CD4-positive, CD25-positive, alpha-beta regulatory T cell (primary cell): ENCODE data around the gene MAP2K7. TPM values are rescaled to one million over a fixed set of nuclear protein-coding genes. Genes with fewer than 3 reads are reported as not detected.

Source experiments
- ATAC-seq, 2 donors: fragments of 150-1000 bp; cut with Tn5 transposase; one replicate each; pipeline ENCODE4 v1.10.0; 2021; ENCODE audit warnings: low read depth in 2 of 2, moderate number of reproducible peaks in 2 of 2, moderate library complexity in 1 of 2
- DNase-seq, 3 donors: peaks; one replicate each; pipeline versions ENCODE4 v3.0.0 to v3.0.0-alpha.2; 2012 to 2022; ENCODE audit warnings: mixed read lengths in 1 of 3
- H3K27ac ChIP-seq: one replicate; pipeline ENCODE4 v1.7.0; 2013; ENCODE audit warnings: mild to moderate bottlenecking, low read length; ENCODE audit not compliant: insufficient read depth, poor library complexity, severe bottlenecking
- H3K27me3 ChIP-seq: one replicate; pipeline ENCODE4 v1.7.0; 2013; ENCODE audit warnings: low read length; ENCODE audit not compliant: control insufficient read depth, insufficient read depth
- H3K36me3 ChIP-seq: one replicate; pipeline ENCODE4 v1.7.0; 2013; ENCODE audit warnings: mild to moderate bottlenecking, low read length, moderate library complexity; ENCODE audit not compliant: control insufficient read depth, insufficient read depth
- H3K4me1 ChIP-seq: 2 replicates; pipeline ENCODE4 v1.7.0; 2013; ENCODE audit warnings: mild to moderate bottlenecking, low read length; ENCODE audit not compliant: insufficient read depth, control insufficient read depth, poor library complexity, severe bottlenecking
- H3K4me3 ChIP-seq: one replicate; pipeline ENCODE4 v1.7.0; 2013; ENCODE audit warnings: low read depth, mild to moderate bottlenecking, low read length, moderate library complexity
- H3K9me3 ChIP-seq, 2 experiments: 1 replicate in 1 of 2; 2 replicates in 1 of 2; pipeline ENCODE4 v1.7.0; 2013; ENCODE audit warnings: low read length in 2 of 2, mild to moderate bottlenecking in 1 of 2, moderate library complexity in 1 of 2; ENCODE audit not compliant: control insufficient read depth in 2 of 2
- H3K27ac Mint-ChIP-seq, 3 donors: one replicate each; pipeline ENCODE4 v1.8.0; 2020 to 2022; ENCODE audit warnings: mild to moderate bottlenecking in 3 of 3, mixed read lengths in 3 of 3, moderate library complexity in 2 of 3
- H3K27me3 Mint-ChIP-seq: one replicate; pipeline ENCODE4 v1.8.0; 2022; ENCODE audit warnings: mild to moderate bottlenecking, mixed read lengths
- H3K36me3 Mint-ChIP-seq: one replicate; pipeline ENCODE4 v1.8.0; 2020; ENCODE audit warnings: mixed read lengths
- H3K4me1 Mint-ChIP-seq, 4 donors: one replicate each; pipeline ENCODE4 v1.8.0; 2020 to 2022; ENCODE audit warnings: mixed read lengths in 4 of 4, mild to moderate bottlenecking in 1 of 4
- H3K4me3 Mint-ChIP-seq, 4 donors: one replicate each; pipeline ENCODE4 v1.8.0; 2020 to 2022; ENCODE audit warnings: mild to moderate bottlenecking in 4 of 4, mixed read lengths in 4 of 4, moderate library complexity in 3 of 4
- H3K9me3 Mint-ChIP-seq, 7 donors: one replicate each; pipeline ENCODE4 v1.8.0; 2020 to 2022; ENCODE audit warnings: mixed read lengths in 7 of 7, mild to moderate bottlenecking in 3 of 7, moderate library complexity in 2 of 7
- polyA plus RNA-seq, 4 donors: library from polyadenylated mRNA; unstranded; fragments of 300-500 nt; fragmentation: Illumina TruSeq; gene quantifications; one replicate each; pipeline ENCODE4 v1.2.3, GENCODE V29; 2021
- total RNA-seq: library from RNA; stranded (reverse); gene quantifications from one replicate; pipeline ENCODE4 v1.2.3, GENCODE V29; 2022

Gene MAP2K7
- total and polyA plus RNA-seq, 5 donors from 2014 or later = 1.7 to 93.4 (median 2.7) TPM

DNA sequence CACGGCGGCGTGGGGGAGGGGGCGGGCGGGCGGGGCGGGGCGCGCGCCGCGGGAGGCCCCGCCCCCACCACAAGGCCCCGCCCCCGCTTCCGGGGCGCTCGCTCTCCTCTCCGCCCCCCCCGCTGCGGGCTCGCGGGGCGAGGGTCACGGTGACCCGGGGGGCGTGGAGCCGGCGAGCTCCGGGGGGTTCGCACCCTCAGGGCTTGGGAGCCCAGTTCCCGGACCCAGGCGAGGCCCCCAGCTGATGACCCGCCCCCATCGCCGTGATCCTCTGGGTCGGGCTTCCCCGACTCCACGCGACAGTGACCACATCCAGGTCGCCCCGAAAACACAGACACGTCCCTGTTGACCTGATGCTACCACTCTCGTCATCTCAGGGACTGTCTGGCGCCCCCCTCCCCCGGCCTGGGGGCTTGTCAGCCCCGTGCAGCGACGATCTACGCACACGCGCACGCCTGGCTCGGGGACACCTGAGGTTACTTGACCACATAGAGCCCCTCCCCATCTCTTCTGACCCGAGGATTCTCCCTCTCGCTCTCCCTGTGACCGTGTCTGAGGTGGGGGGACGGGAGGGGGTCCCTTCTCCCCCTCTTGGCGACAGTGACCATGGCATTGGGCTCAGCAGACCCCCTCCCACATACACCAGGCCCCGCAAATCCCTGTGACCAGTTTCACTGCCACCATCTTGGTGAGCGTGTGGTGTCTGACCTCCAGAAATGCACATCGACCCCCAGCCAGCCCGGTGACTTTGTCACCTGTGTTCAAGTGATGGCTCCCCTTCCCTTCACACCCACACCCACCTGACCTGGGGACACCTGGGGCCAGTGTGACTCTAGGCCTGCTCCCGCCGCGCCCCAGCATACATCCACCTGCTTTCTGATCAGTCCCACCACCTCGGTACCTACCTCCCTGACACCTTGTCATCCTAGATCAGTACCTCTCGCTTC is 670 bp downstream of the MAP2K7 start:
- H3K27me3 Mint-ChIP-seq = peaks cover 9% of the 10 kb centered on the region
- peak overlapping the region; percentile 89 to 99 (median 94) for H3K4me3 Mint-ChIP-seq
- no peaks in the 10 kb centered on the region for H3K9me3 ChIP-seq
- H3K27me3 ChIP-seq = no peaks in the 10 kb centered on the region
- H3K36me3 Mint-ChIP-seq = peaks cover 6% of the 10 kb centered on the region
- H3K9me3 Mint-ChIP-seq = peaks cover 0 to 9% (median 0%) of the 10 kb centered on the region in 7 donors
- H3K36me3 ChIP-seq = no peaks in the 10 kb centered on the region
- peak overlapping the region; percentile 88 to 96 (median 96) for H3K27ac Mint-ChIP-seq
- H3K4me1 ChIP-seq = peaks cover 38% of the 10 kb centered on the region
- ATAC-seq = peak; percentile 57 to 60
- H3K4me1 Mint-ChIP-seq = peaks cover 5 to 45% (median 18%) of the 10 kb centered on the region in 4 donors
- peak overlapping the region; percentile 61 for H3K4me3 ChIP-seq
- peak overlapping the region; percentile 85 for H3K27ac ChIP-seq
- DNase-seq = peak; percentile 68 to 79 (median 75)

DNA sequence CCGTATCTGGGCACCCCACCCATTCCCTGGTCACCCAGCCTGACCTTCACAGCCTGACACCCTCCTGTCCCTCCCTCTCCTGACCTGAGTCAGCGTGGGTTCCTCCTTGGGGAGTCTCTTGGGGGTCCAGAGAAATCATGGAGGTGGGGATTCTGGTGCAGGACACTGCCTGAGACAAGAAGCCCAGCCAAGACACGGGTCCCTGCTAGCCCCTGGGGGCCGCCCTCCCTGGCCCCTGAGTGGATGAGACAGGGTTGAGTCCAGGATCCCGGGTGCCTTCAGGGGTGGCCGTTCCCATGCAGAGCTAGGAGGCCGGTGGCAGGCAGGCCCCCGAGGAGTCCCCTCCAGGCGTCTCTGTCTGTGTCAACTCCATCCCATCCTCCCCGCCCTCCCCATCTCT is 1.6 kb downstream of the MAP2K7 start:
- peak overlapping the region; percentile 85 for H3K27ac ChIP-seq
- Mint-ChIP-seq H3K27ac (peak overlapping the region; percentile 88 to 96 (median 96)), H3K4me3 (peak overlapping the region; percentile 89 to 99 (median 94)), H3K27me3 (peaks cover 9% of the 10 kb centered on the region), H3K9me3 (peaks cover 0 to 9% (median 0%) of the 10 kb centered on the region in 7 donors), H3K36me3 (peaks cover 6% of the 10 kb centered on the region), H3K4me1 (peaks cover 5 to 45% (median 18%) of the 10 kb centered on the region in 4 donors)
- H3K4me1 ChIP-seq = peaks cover 38% of the 10 kb centered on the region
- no peaks in the 10 kb centered on the region for H3K9me3 ChIP-seq
- H3K4me3 ChIP-seq = peak overlapping the region; percentile 61
- no peaks in the 10 kb centered on the region for H3K27me3 ChIP-seq
- peaks cover 2% of the 10 kb centered on the region for H3K36me3 ChIP-seq
- no peak for ATAC-seq
- DNase-seq = no peak

DNA sequence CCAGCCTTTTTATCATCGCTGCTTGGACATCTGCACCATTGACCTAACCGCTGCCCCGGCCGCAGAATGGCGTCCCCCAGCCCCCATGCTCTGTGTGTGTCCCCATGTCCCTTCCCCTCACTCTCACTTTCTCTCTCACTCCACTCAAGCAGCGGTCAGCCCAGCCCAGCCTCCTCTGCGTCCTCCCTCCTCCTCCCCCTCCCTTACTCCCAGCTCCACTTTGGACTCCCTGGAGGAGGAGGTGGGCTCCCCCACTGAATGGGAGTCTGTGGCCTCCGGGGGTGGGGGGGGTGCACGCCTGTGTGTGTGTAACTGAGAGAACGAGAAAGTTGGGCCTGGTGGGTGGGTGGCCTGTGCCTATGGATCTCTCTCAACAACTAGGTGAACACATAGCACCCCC is 2.2 kb downstream of the MAP2K7 start:
- H3K4me1 ChIP-seq = peaks cover 38% of the 10 kb centered on the region
- peak overlapping the region; percentile 75 to 96 (median 89) for H3K27ac Mint-ChIP-seq

DNA sequence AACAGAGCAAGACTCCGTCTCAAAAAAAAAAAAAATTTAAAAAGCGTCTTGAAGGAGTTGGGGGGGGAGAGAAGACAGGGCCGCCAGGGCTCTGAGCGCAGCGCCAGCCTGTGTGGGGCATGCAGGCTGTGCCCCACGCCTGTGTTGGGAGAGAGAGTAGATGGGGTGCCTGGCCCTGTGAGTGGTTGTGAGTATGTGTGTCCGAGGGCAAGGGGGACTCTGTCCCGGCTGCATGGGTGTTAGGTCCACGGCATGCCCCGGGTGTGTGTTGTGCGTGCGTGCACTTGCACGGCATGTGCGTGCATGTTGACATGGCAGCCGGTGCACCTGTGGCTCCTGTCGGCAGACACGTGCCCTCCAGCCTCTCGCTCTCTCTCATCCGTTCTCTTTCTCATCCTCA is 3.4 kb downstream of the MAP2K7 start:
- ATAC-seq (no peak), DNase-seq (no peak)
- Histone ChIP-seq H3K27me3 (no peaks in the 10 kb centered on the region), H3K9me3 (no peaks in the 10 kb centered on the region), H3K4me3 (no peak overlapping the region), H3K27ac (no peak overlapping the region), H3K4me1 (peaks cover 38% of the 10 kb centered on the region), H3K36me3 (peaks cover 18% of the 10 kb centered on the region)
- Mint-ChIP-seq H3K4me3 (peak overlapping the region in 1 of 4 donors; percentile 88), H3K9me3 (peaks cover 0 to 9% (median 0%) of the 10 kb centered on the region in 7 donors), H3K27me3 (peaks cover 9% of the 10 kb centered on the region), H3K27ac (no peak overlapping the region), H3K4me1 (peaks cover 5 to 45% (median 18%) of the 10 kb centered on the region in 4 donors), H3K36me3 (peaks cover 15% of the 10 kb centered on the region)

More for the DNA sequence above, 2.2 kb downstream of the MAP2K7 start:
- peaks cover 8% of the 10 kb centered on the region for H3K36me3 ChIP-seq
- DNase-seq (no peak), ATAC-seq (no peak)
- Mint-ChIP-seq H3K4me1 (peaks cover 5 to 45% (median 18%) of the 10 kb centered on the region in 4 donors), H3K9me3 (peaks cover 0 to 9% (median 0%) of the 10 kb centered on the region in 7 donors), H3K27me3 (peaks cover 9% of the 10 kb centered on the region), H3K4me3 (peak overlapping the region; percentile 81 to 99 (median 88)), H3K36me3 (peaks cover 9% of the 10 kb centered on the region)
- no peak overlapping the region for H3K27ac ChIP-seq
- H3K9me3 ChIP-seq = no peaks in the 10 kb centered on the region
- H3K4me3 ChIP-seq = no peak overlapping the region
- no peaks in the 10 kb centered on the region for H3K27me3 ChIP-seq

DNA sequence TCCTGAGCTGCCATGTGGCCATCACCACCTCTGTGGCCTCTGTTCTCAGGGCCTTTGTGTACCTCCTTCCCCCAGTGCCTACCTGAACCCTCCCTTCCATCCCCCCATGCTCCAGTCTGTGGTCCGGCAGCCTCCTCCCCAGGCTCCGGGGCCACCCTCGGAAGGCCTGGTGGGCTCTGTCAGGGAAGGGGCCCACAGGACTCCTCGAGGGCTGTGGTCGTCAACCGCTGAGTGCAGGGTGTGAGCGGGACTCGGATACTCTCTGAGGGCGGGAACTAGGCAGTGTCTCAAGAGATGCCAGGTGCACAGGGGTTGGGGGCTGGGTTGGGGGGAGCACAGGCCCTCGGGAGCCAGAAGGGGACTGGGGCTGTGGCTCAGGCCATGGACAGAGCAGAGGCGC is 3.9 kb downstream of the MAP2K7 start:
- peaks cover 38% of the 10 kb centered on the region for H3K4me1 ChIP-seq
- H3K36me3 Mint-ChIP-seq = peaks cover 16% of the 10 kb centered on the region

DNA sequence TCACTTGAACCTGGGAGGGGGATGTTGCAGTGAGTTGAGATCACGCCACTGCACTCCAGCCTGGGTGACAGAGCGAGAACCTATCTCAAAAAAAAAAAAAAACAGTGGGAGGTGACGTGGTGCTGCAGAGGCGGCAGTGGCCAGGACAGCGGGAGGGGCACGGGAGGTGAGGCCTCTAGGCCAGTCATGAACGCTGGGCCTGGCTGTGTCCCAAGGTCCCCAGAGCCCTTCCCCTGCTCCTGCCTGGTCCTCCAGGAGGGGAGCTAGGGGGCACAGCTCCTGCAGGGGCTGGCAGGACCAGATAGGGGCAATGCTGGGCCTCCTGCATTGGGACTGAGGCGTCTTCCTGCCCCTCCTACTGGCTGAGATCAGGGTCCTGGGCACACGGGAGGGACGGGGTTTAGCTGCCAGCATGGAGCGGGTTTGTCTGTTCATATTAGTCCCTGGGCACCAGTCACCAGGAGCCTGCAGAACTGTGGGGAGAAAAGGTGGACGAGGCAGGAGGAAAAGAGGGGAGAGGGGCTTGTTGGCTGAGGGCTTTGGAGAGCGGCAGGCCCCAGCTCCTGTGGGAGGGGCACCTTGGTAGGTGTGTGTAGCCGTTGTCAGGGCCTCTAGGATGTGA is 4.5 kb downstream of the MAP2K7 start:
- no peak overlapping the region for H3K27ac Mint-ChIP-seq

More for the DNA sequence above, 3.9 kb downstream of the MAP2K7 start:
- peaks cover 0 to 9% (median 0%) of the 10 kb centered on the region in 7 donors for H3K9me3 Mint-ChIP-seq
- peaks cover 9% of the 10 kb centered on the region for H3K27me3 Mint-ChIP-seq
- no peak for ATAC-seq
- peaks cover 5 to 43% (median 18%) of the 10 kb centered on the region in 4 donors for H3K4me1 Mint-ChIP-seq
- Histone ChIP-seq H3K9me3 (no peaks in the 10 kb centered on the region), H3K27me3 (no peaks in the 10 kb centered on the region), H3K36me3 (peaks cover 19% of the 10 kb centered on the region), H3K4me3 (no peak overlapping the region), H3K27ac (no peak overlapping the region)
- peak overlapping the region in 2 of 4 donors; percentile 52 to 75 for H3K4me3 Mint-ChIP-seq
- no peak overlapping the region for H3K27ac Mint-ChIP-seq
- DNase-seq = no peak

DNA sequence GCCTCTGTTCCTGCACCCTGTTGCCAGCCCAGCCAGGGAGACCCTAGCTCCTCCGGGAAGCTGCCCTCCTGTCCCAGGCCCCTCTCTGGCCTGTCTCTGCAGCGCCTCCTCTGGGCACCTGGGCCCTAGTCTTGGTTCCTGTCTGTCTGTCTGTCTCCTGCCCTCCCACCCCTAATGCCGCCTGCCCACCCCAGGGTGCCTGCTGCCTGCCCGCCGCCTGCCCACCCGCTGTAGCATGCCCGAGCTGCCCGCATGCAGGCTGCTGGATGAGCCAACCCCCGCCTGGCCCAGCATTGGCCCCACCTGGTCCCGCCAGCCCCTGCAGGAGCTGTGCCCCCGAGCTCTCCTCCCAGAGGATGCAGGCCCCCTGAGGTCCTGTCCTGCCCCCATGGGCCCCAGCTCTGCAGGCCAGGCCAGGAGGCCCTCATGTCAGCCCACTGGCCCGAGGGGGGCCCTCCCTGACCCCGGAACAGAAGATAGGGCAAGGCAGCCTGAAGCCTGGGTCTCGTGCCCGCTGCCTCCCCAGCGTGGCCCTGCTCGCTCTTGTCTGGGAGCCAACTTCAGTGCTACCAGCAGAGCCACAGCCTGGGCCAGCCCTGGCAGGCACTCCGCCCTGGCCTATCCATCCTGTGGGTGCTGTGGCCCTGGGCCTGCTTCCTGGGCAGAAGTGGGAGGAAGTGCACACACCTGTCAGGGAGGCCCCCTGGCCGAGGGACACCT is 5.2 kb downstream of the MAP2K7 start:
- H3K27me3 ChIP-seq = no peaks in the 10 kb centered on the region
- Mint-ChIP-seq H3K9me3 (peaks cover 0 to 5% (median 0%) of the 10 kb centered on the region in 7 donors), H3K27ac (no peak overlapping the region), H3K27me3 (no peaks in the 10 kb centered on the region), H3K36me3 (peaks cover 20% of the 10 kb centered on the region), H3K4me1 (peaks cover 0 to 34% (median 14%) of the 10 kb centered on the region in 4 donors), H3K4me3 (peak overlapping the region in 1 of 4 donors; percentile 65)
- no peak for DNase-seq
- no peak overlapping the region for H3K4me3 ChIP-seq
- no peaks in the 10 kb centered on the region for H3K9me3 ChIP-seq
- no peak for ATAC-seq
- H3K27ac ChIP-seq = no peak overlapping the region
- H3K4me1 ChIP-seq = peaks cover 29% of the 10 kb centered on the region
- H3K36me3 ChIP-seq = peaks cover 19% of the 10 kb centered on the region

More for the DNA sequence above, 4.5 kb downstream of the MAP2K7 start:
- Mint-ChIP-seq H3K36me3 (peaks cover 20% of the 10 kb centered on the region), H3K4me1 (peaks cover 4 to 38% (median 17%) of the 10 kb centered on the region in 4 donors), H3K27me3 (peaks cover 6% of the 10 kb centered on the region), H3K4me3 (peak overlapping the region in 2 of 4 donors; percentile 27 to 52), H3K9me3 (peaks cover 0 to 8% (median 0%) of the 10 kb centered on the region in 7 donors)
- Histone ChIP-seq H3K4me3 (no peak overlapping the region), H3K27me3 (no peaks in the 10 kb centered on the region), H3K4me1 (peaks cover 31% of the 10 kb centered on the region), H3K9me3 (no peaks in the 10 kb centered on the region), H3K27ac (no peak overlapping the region), H3K36me3 (peaks cover 19% of the 10 kb centered on the region)
- DNase-seq (no peak), ATAC-seq (no peak)
